ENCODE data around the gene TBCA. TPM values are rescaled to one million over a fixed set of nuclear protein-coding genes. Genes with fewer than 3 reads are reported as not detected.
"Not testable (repeated sequence)": the region's sequence is repeated elsewhere in the genome, so short reads cannot be mapped to it uniquely, and the experiment has no call there.

The TBCA gene
- total RNA-seq, 1 experiment from 2014 or later = 211 TPM

- DNase-seq (ENCODE audit: low spot score) = no peak
These were observed 66.0 kb downstream of the TBCA start for GRCh38 chr5:77709993-77710685.

- DNase-seq (ENCODE audit: low spot score) = no peak
These were observed 66.8 kb downstream of the TBCA start for GRCh38 chr5:77709340-77709739.

- DNase-seq (ENCODE audit: low spot score) = no peak
These were observed 68.3 kb downstream of the TBCA start for GRCh38 chr5:77707791-77708190.

GRCh38 chr5:77699569-77699968 is 76.6 kb downstream of the TBCA start:
- not testable (repeated sequence) for DNase-seq (ENCODE audit: low spot score)

GRCh38 chr5:77698920-77699319 is 77.2 kb downstream of the TBCA start:
- DNase-seq (ENCODE audit: low spot score) = no peak

GRCh38 chr5:77697692-77698091 is 78.4 kb downstream of the TBCA start:
- DNase-seq (ENCODE audit: low spot score) = no peak

- no peak for DNase-seq (ENCODE audit: low spot score)
These were observed 80.0 kb downstream of the TBCA start for GRCh38 chr5:77696120-77696519.

GRCh38 chr5:77693913-77694312 is 82.2 kb downstream of the TBCA start:
- DNase-seq (ENCODE audit: low spot score) = no peak

GRCh38 chr5:77683171-77683732 is 92.9 kb downstream of the TBCA start:
- DNase-seq (ENCODE audit: low spot score) = no peak

GRCh38 chr5:77670526-77670925 is 105.6 kb downstream of the TBCA start:
- no peak for DNase-seq (ENCODE audit: low spot score)

- DNase-seq (ENCODE audit: low spot score) = no peak
These were observed 106.5 kb downstream of the TBCA start for GRCh38 chr5:77669677-77670076.

- no peak for DNase-seq (ENCODE audit: low spot score)
These were observed 112.9 kb downstream of the TBCA start for GRCh38 chr5:77663090-77663863.

- no peak for DNase-seq (ENCODE audit: low spot score)
These were observed 113.5 kb downstream of the TBCA start for GRCh38 chr5:77662635-77663034.

GRCh38 chr5:77658662-77659061 is 117.5 kb downstream of the TBCA start:
- no peak for DNase-seq (ENCODE audit: low spot score)

GRCh38 chr5:77651343-77651742 is 124.8 kb downstream of the TBCA start:
- DNase-seq (ENCODE audit: low spot score) = no peak

- DNase-seq (ENCODE audit: low spot score) = no peak
These were observed 125.5 kb downstream of the TBCA start for GRCh38 chr5:77650686-77651085.

GRCh38 chr5:77649776-77650175 is 126.4 kb downstream of the TBCA start:
- DNase-seq (ENCODE audit: low spot score) = no peak

- no peak for DNase-seq (ENCODE audit: low spot score)
These were observed 130.0 kb downstream of the TBCA start for GRCh38 chr5:77645995-77646639.

GRCh38 chr5:77645158-77645994 is 130.8 kb downstream of the TBCA start:
- no peak for DNase-seq (ENCODE audit: low spot score)

- no peak for DNase-seq (ENCODE audit: low spot score)
These were observed 131.6 kb downstream of the TBCA start for GRCh38 chr5:77644371-77645157.
